Caco-2 (cell line): ENCODE results near the gene OS9. TPM values are rescaled to one million over a fixed set of nuclear protein-coding genes. Genes with fewer than 3 reads are reported as not detected.

Experiments
- BruUV-seq: library from RNA; stranded (reverse); fragments of 400-500 nt; replicated peaks from 2 replicates; lab custom pipeline; 2021; lab: Mats Ljungman, UMichigan
- CTCF ChIA-PET: fragments of 300-600 bp; sonication (Branson Sonifier 250); formaldehyde crosslinking; loops from one replicate; lab custom pipeline; 2022; ENCODE audit warnings: antibody characterized with exemption; lab: Charles Lee
- POLR2A ChIA-PET: fragments of 300-600 bp; sonication (Branson Sonifier 250); formaldehyde crosslinking; loops from one replicate; lab custom pipeline; 2022; ENCODE audit warnings: antibody characterized with exemption; lab: Charles Lee
- DNase-seq, 2 experiments: peaks; one replicate each; pipeline versions ENCODE4 v3.0.0 to v3.0.0-alpha.2; 2020 to 2022
- H3K27me3 ChIP-seq: replicated peaks from 2 replicates; pipeline ENCODE4 v1.6.0; 2011; ENCODE audit warnings: low read length; ENCODE audit not compliant: control insufficient read depth, insufficient read depth
- H3K36me3 ChIP-seq: 2 replicates; pipeline ENCODE4 v1.5.1; 2011; ENCODE audit warnings: low read length; ENCODE audit not compliant: control insufficient read depth, insufficient read depth
- H3K4me1 ChIP-seq: fragments of 250-450 bp; sonication (Bioruptor Pico); 2 replicates; pipeline ENCODE4 v1.5.1; 2020; ENCODE audit warnings: mild to moderate bottlenecking
- H3K4me3 ChIP-seq: 2 replicates; pipeline ENCODE4 v1.5.1; 2011; ENCODE audit warnings: low read depth, mild to moderate bottlenecking, control low read depth, low read length
- H3K9me3 ChIP-seq: fragments of 250-450 bp; sonication (Bioruptor Pico); 2 replicates; pipeline ENCODE4 v1.5.1; 2020; ENCODE audit warnings: mild to moderate bottlenecking, moderate library complexity
- H3K27ac Mint-ChIP-seq: one replicate; pipeline ENCODE4 v1.8.0; 2022; ENCODE audit warnings: mixed read lengths; ENCODE audit not compliant: unreplicated experiment
- H3K27me3 Mint-ChIP-seq: one replicate; pipeline ENCODE4 v1.8.0; 2022; ENCODE audit warnings: mixed read lengths; ENCODE audit not compliant: insufficient read depth, unreplicated experiment
- H3K36me3 Mint-ChIP-seq: one replicate; pipeline ENCODE4 v1.8.0; 2022; ENCODE audit warnings: mild to moderate bottlenecking, mixed read lengths; ENCODE audit not compliant: insufficient read depth, unreplicated experiment
- H3K4me1 Mint-ChIP-seq: one replicate; pipeline ENCODE4 v1.8.0; 2022; ENCODE audit warnings: low read depth, mixed read lengths; ENCODE audit not compliant: unreplicated experiment
- H3K4me3 Mint-ChIP-seq: one replicate; pipeline ENCODE4 v1.8.0; 2022; ENCODE audit warnings: mild to moderate bottlenecking, moderate library complexity, mixed read lengths; ENCODE audit not compliant: unreplicated experiment
- H3K9me3 Mint-ChIP-seq: one replicate; pipeline ENCODE4 v1.8.0; 2022; ENCODE audit warnings: mixed read lengths; ENCODE audit not compliant: unreplicated experiment
- CTCF ChIP-seq, 2 experiments: fragments of 200-600 bp in 1 of 2; IDR thresholded peaks; 1 replicate in 1 of 2; 2 replicates in 1 of 2; pipeline versions ENCODE4 v1.5.1 to v1.8.0; 2011 to 2022; ENCODE audit warnings: antibody characterized with exemption in 1 of 2, control low read depth in 1 of 2, inconsistent platforms in 1 of 2, low read depth in 1 of 2, low read length in 1 of 2, mild to moderate bottlenecking in 1 of 2, moderate library complexity in 1 of 2; ENCODE audit not compliant: insufficient read depth in 1 of 2, severe bottlenecking in 1 of 2, unreplicated experiment in 1 of 2
- intact Hi-C: fragments of 100-400 bp; cut with micrococcal nuclease; formaldehyde crosslinking; loops from one replicate; pipeline ENCODE4 v1.10.0; 2022; ENCODE audit not compliant: unreplicated experiment
- total RNA-seq: library from RNA; stranded (reverse); gene quantifications from 2 replicates; pipeline ENCODE4 v1.2.3, GENCODE V29; 2022

OS9 gene
- total RNA-seq, 1 experiment from 2014 or later, result 182 TPM

- Mint-ChIP-seq H3K27me3 (peaks cover 24% of the 10 kb centered on the region), H3K27ac (no peak overlapping the region), H3K36me3 (peaks cover 11% of the 10 kb centered on the region), H3K9me3 (no peaks in the 10 kb centered on the region), H3K4me1 (peaks cover 20% of the 10 kb centered on the region), H3K4me3 (no peak overlapping the region)
- no peak for TF ChIP-seq CTCF (IDR thresholded peaks at IDR 0.05; ENCODE audit: insufficient read depth in 1 of 2, low read depth in 1 of 2, low read length in 1 of 2, severe bottlenecking in 1 of 2, unreplicated experiment in 1 of 2)
- no TSS peak for BruUV-seq
- H3K4me3 ChIP-seq, result no peak overlapping the region
- peaks cover 4% of the 10 kb centered on the region for H3K27me3 ChIP-seq
- CTCF ChIA-PET, result no interaction called here
- H3K36me3 ChIP-seq, result no peaks in the 10 kb centered on the region
- peaks cover 12% of the 10 kb centered on the region for H3K4me1 ChIP-seq
- POLR2A ChIA-PET, result no interaction called here
- intact Hi-C loops, result loop anchor here (5.0 kb wide), 2 partner anchors 48 to 283 kb away; partner anchors contain the start of genes GLI1, INHBE and OS9
- H3K9me3 ChIP-seq, result no peaks in the 10 kb centered on the region
- DNase-seq, result no peak
Observed at GRCh38 chr12:57739914-57740538, 46.1 kb downstream of the OS9 start.

GRCh38 chr12:57740656-57741412 is 46.9 kb downstream of the OS9 start:
- no TSS peak for BruUV-seq
- ChIA-PET CTCF (no interaction called here), POLR2A (no interaction called here)
- no peak for TF ChIP-seq CTCF (IDR thresholded peaks at IDR 0.05; ENCODE audit: insufficient read depth in 1 of 2, low read depth in 1 of 2, low read length in 1 of 2, severe bottlenecking in 1 of 2, unreplicated experiment in 1 of 2)
- H3K9me3 ChIP-seq, result no peaks in the 10 kb centered on the region
- H3K36me3 ChIP-seq, result no peaks in the 10 kb centered on the region
- intact Hi-C loops, result no loop called here
- no peaks in the 10 kb centered on the region for H3K9me3 Mint-ChIP-seq
- DNase-seq, result no peak
- H3K27me3 ChIP-seq, result peaks cover 4% of the 10 kb centered on the region
- peaks cover 21% of the 10 kb centered on the region for H3K4me1 Mint-ChIP-seq
- peaks cover 19% of the 10 kb centered on the region for H3K36me3 Mint-ChIP-seq
- H3K27ac Mint-ChIP-seq, result no peak overlapping the region
- no peak overlapping the region for H3K4me3 ChIP-seq
- H3K4me3 Mint-ChIP-seq, result no peak overlapping the region
- peaks cover 22% of the 10 kb centered on the region for H3K27me3 Mint-ChIP-seq
- peaks cover 16% of the 10 kb centered on the region for H3K4me1 ChIP-seq

- H3K27me3 ChIP-seq, result peaks cover 4% of the 10 kb centered on the region
- intact Hi-C loops, result no loop called here
- ChIA-PET CTCF (interaction anchor here (0.8 to 1.4 kb wide), 2 partner anchors 15 to 158 kb away, joined by 3 to 4 read pairs; no protein-coding TSS in a partner anchor), POLR2A (no interaction called here)
- H3K27ac Mint-ChIP-seq, result no peak overlapping the region
- peaks cover 21% of the 10 kb centered on the region for H3K4me1 ChIP-seq
- H3K4me1 Mint-ChIP-seq, result peaks cover 24% of the 10 kb centered on the region
- H3K4me3 Mint-ChIP-seq, result no peak overlapping the region
- peaks cover 25% of the 10 kb centered on the region for H3K36me3 Mint-ChIP-seq
- no peaks in the 10 kb centered on the region for H3K36me3 ChIP-seq
- H3K9me3 ChIP-seq, result no peaks in the 10 kb centered on the region
- H3K27me3 Mint-ChIP-seq, result peaks cover 20% of the 10 kb centered on the region
- H3K4me3 ChIP-seq, result no peak overlapping the region
- no peaks in the 10 kb centered on the region for H3K9me3 Mint-ChIP-seq
- no TSS peak for BruUV-seq
- no peak for TF ChIP-seq CTCF (IDR thresholded peaks at IDR 0.05; ENCODE audit: insufficient read depth in 1 of 2, low read depth in 1 of 2, low read length in 1 of 2, severe bottlenecking in 1 of 2, unreplicated experiment in 1 of 2)
- no peak for DNase-seq
Observed at GRCh38 chr12:57741413-57741789, 47.5 kb downstream of the OS9 start.
